Loucy (cell line): Measurements from ENCODE around the gene LMO2.

Experiments
- EZH2phosphoT487 ChIP-seq: fragments of 200-600 bp; IDR thresholded peaks from 2 replicates; pipeline ENCODE4 v1.6.1; 2018; ENCODE audit warnings: antibody characterized with exemption, mild to moderate bottlenecking, moderate library complexity, borderline replicate concordance
- TF ChIP-seq, protein P1 (sequence below): fragments of 200-600 bp; sonication (generic); conservative IDR thresholded peaks from 2 replicates; pipeline ENCODE4 v1.5.1; 2014; ENCODE audit warnings: mild to moderate bottlenecking, antibody characterized with exemption, low read length

GRCh38 chr11:33893711-33894397 lies 2.0 kb upstream of the LMO2 start:
- TF ChIP-seq, protein P1, sequence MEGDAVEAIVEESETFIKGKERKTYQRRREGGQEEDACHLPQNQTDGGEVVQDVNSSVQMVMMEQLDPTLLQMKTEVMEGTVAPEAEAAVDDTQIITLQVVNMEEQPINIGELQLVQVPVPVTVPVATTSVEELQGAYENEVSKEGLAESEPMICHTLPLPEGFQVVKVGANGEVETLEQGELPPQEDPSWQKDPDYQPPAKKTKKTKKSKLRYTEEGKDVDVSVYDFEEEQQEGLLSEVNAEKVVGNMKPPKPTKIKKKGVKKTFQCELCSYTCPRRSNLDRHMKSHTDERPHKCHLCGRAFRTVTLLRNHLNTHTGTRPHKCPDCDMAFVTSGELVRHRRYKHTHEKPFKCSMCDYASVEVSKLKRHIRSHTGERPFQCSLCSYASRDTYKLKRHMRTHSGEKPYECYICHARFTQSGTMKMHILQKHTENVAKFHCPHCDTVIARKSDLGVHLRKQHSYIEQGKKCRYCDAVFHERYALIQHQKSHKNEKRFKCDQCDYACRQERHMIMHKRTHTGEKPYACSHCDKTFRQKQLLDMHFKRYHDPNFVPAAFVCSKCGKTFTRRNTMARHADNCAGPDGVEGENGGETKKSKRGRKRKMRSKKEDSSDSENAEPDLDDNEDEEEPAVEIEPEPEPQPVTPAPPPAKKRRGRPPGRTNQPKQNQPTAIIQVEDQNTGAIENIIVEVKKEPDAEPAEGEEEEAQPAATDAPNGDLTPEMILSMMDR: no peak
- no peak for TF ChIP-seq EZH2phosphoT487
